ENCODE data around the gene AIFM3. TPM values are rescaled to one million over a fixed set of nuclear protein-coding genes. Genes with fewer than 3 reads are reported as not detected.

Gene AIFM3
- polyA plus RNA-seq, 3 donors, result 0.68 to 0.87 (median 0.79) TPM

DNA sequence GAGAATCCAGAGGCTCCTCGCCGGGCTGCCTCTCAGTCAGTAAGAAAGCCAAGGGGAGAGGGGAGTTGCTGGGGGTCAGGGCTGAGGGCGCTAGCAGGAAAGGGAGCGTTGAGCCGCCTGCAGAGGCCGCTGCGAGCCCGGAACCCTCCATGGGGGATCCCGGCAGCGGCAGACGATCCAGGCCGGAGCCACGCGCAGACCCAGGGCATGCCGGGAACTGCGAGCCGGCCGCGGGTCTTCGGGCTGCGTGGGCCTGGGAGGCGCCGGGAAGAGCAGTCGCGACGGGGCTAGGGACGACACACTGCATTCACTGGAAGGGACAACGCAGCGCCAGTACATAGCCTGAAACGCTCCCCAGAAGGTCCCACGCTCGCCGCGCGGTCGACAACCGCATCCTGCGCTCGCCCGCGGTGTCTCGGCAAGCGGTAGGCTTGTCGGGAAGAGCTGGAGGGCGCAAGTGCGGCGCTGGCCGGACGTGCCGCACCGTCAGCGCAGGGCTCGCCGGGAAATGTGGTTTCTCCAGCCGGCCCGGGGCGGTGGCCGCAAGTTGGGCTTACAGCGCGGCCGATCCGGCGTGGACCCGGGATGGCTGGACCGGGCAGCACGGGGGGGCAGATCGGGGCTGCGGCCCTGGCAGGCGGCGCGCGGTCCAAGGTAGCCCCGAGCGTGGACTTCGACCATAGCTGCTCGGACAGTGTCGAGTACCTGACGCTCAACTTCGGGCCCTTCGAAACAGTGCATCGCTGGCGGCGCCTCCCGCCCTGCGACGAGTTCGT is 14.9 kb downstream of the AIFM3 start, which contains the start of gene LZTR1:
LZTR1 (plus strand) TSS at position 511 of the 776 bp plus-strand sequence; CDS start at position 586, 75 bp downstream.
- H3K27ac ChIP-seq (ENCODE audit: low read depth, low read length), result peak within 1 kb of the TSS; percentile 67
- WGBS, 3 donors, result 0% methylated on average over 79 to 87 of the region's 87 CpGs

DNA sequence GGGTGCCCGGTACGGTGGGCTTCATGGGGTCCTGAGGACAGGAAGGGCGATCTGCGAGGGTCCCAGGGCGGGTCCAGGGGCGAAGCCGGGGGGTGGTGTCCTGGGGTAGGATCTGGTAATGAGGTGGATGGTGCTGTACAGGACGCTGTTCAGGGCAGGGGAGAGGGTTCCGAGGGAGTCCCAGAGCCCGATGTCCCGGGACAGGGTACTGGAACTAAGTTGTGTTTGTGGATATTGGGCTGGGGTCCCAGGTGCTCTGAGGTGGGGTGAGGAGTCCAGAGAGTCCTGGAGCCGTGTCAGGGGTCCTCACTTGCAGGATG is 15.5 kb downstream of the AIFM3 start:
- H3K27ac ChIP-seq (ENCODE audit: low read depth, low read length), result no peak overlapping the region
- WGBS, 3 donors, result 0 to 1% (median 1%) methylated on average over 12 of the region's 12 CpGs

DNA sequence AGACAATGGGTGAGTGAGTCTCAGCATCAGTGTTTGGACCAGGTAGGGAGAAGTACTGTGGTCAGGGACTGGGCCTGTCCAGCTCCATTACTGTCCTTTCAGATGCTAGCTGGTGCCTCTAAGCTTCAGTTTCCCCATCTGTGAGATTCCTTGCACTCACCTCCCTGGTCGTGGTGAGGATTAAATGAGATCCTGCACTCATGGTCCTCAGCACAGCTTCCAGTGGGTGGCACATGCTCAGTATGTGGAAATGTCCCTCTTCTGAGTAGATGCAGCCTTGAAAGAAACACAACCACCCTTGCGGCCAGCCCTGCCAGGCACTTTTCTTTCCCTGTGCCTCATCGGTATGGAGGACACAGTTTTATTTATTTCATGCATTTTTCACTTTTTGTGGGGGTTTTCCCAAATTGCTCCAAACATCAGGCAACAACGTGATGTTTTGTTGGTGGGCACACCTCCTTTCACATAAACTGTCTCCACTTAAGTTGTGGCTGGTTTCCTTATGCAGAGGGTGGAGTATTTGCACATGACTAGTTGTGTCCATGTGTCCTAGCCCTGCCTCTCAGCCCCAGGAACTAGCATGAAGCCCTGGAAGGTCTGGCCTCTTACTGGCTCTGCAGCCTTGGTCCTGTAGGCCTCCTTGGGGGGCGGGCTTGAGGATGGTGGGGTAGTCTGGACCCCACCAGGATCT is 16.2 kb downstream of the AIFM3 start:
- 67 to 77% (median 76%) methylated on average over 5 of the region's 5 CpGs for WGBS, 3 donors
- H3K27ac ChIP-seq (ENCODE audit: low read depth, low read length), result no peak overlapping the region

DNA sequence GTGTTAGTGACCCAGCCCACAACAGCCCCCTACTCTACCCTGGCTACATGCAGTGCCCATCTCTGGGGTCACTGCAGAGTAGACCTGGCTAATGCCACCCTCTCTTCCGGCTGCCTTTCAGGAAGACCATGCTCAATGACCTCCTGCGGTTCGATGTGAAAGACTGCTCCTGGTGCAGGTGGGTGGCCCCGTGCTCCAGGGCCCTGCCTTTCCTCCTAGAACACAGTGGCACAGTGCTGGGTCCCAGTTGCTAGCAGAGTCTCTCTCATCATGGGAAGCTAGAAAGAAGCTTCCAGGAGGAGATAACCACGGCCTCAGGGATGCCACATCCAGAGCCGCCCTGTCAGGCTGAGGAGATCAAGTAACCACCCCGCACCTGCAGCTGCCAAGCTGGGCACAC is 18.7 kb downstream of the AIFM3 start:
- WGBS, 3 donors, result 90 to 97% (median 95%) methylated on average over 7 of the region's 7 CpGs
- H3K27ac ChIP-seq (ENCODE audit: low read depth, low read length), result no peak overlapping the region

DNA sequence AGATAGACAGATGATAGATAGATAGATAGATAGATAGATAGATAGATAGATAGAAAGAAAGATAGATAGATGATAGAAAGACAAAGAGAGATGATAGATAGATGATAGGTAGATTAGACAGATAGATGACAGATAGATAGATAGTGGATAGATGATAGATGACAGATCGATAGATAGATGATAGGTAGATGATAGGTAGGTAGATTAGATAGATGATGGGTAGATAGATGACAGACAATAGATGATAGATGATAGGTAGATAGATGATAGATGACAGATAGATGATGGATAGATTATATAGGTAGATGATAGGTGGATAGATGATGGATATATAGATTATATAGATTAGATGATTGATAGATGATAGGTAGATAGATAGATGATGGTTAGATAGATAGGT is 19.3 kb downstream of the AIFM3 start:
- H3K27ac ChIP-seq (ENCODE audit: low read depth, low read length), result no peak overlapping the region
- 74 to 98% (median 98%) methylated on average over 1 of the region's 1 CpG for WGBS, 3 donors

DNA sequence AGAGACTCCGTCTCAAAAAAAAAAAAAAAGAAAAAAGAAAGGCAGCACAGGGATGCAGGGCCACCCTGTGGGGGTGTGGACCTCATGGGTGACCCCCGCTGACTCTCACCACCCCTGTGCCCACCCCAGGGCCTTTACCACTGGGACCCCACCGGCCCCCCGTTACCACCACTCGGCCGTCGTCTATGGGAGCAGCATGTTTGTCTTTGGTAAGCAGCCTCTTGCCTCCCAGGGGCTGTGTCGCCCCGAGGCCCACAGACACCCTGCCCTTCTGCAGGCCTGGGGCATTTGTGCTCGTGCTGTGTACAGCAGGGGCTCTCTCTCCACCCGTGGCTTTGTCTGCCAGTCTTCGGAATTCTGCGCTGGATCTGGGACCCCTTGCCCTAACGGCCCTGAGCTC is 20.3 kb downstream of the AIFM3 start:
- 89 to 93% (median 93%) methylated on average over 14 of the region's 14 CpGs for WGBS, 3 donors

DNA sequence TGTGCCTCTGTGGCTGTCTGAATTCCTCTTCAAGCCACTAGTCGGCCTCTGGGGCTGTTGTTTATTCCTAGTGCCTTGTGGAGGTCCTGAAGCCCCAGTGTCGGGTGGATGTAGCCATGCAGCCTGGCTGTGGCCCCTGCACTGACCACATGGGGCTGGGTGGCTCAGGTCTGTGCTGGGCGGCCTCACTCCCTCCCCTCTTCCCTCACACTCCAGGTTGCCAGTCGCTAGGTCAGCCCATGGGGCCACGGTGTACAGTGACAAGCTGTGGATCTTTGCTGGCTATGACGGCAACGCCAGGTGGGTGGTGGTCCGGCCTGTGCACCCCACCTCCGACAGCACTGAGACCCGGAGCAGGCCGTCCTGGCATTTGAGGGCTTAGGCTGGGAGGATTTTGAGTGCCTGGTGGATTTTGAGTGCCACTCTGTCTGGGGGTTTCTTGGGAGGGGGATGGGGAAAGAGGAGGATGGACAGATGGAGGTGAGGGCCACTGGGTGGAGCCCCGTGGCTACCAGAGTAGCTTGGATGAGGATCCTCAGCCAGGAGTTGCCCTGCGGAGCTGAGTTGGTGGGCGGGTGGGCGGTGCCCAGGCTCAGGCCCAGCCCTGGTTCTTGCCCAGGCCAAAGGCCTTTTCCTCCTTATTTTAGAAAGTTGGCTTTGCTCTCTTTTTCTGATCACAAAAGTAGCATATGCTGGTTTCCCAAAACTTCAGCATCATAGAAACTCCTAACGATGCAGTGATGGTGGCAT is 21.7 kb downstream of the AIFM3 start:
- whole genome bisulfite sequencing, 3 donors, result 92 to 96% (median 93%) methylated on average over 16 of the region's 16 CpGs
- no peak overlapping the region for H3K27ac ChIP-seq (ENCODE audit: low read depth, low read length)

More for the DNA sequence above, 20.3 kb downstream of the AIFM3 start:
- H3K27ac ChIP-seq (ENCODE audit: low read depth, low read length), result no peak overlapping the region

DNA sequence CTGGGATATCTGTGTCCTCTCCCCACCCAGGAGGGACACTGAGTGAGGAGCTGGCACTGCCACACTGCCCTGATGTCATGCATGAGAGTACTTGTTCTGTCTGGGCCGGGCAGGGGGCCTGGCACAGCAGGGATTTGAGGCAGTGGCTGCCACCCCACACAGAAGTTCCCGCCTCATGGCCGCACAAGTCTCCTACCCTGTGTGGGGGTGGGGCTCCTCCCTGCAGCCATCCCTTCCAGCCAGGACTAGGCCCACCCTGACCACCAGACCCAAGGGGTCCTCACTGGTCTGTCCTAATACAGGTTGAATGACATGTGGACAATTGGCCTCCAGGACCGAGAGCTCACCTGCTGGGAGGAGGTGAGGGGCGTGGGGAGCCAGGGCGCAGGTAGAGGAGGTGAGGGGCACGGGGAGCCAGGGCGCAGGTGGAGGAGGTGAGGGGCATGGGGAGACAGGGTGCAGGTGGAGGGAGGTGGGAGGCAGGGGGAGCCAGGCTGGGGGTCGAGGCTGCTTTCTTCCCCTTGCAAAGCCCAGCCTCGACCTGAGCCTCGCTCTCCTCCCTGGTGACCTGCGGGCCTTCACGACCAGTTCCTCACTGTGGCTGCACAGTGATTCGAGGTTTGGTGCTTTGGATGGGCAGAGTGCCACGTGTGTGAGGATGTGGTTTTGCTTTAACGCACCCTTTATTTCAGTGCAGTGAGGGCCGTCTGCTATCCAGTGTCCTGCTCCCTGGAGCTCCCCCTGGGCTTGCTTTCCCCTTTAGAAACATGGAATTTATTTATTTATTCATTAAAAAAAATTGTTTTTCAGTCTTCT is 22.5 kb downstream of the AIFM3 start:
- 51 to 82% (median 61%) methylated on average over 14 to 17 of the region's 17 CpGs for WGBS, 3 donors
- no peak overlapping the region for H3K27ac ChIP-seq (ENCODE audit: low read depth, low read length)

DNA sequence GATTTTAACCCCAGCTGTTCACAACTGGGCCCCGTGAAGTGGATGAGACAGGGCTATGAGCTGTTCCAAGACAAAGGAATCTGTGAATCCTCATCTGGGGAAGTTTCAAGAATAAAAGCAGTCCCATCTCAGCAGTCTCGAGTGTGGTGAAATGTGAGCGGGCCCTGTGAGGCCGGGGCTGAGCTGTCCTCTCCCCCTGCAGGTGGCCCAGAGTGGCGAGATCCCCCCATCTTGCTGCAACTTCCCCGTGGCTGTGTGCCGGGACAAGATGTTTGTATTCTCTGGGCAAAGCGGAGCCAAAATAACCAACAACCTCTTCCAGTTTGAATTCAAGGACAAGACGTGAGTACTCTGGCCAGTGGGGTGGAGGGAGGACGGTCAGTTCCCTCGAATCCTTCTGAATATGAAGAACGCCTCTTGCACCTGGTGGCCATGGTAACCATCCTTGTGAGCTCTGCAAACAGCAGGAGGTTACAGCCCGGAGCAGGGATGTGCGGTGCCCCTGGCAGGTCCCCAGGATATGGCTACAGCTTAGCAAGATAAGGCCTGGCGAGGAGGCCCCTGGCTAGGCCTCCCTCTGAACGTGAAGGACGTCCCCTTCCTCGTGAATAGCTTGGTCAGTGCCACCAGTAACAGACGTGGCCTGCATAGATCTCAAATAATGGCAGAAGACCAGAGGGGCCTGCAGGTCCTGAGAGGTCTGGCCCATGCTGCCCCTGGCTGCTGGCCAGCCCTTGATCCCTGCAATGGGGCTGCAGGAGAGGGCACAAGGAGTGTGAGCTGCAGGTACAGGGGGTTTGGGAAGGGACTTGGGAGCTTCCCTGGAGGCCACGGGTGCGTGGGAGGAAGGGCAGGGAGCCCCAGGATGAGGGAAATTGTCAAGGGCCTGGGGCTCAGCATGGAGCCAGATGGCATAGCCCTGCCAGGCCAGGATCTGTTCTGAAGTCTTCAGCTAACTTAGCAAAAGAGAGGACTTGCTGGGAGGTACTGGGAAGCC is 23.4 kb downstream of the AIFM3 start:
- WGBS, 3 donors, result 67 to 86% (median 83%) methylated on average over 21 of the region's 21 CpGs
- H3K27ac ChIP-seq (ENCODE audit: low read depth, low read length), result no peak overlapping the region

DNA sequence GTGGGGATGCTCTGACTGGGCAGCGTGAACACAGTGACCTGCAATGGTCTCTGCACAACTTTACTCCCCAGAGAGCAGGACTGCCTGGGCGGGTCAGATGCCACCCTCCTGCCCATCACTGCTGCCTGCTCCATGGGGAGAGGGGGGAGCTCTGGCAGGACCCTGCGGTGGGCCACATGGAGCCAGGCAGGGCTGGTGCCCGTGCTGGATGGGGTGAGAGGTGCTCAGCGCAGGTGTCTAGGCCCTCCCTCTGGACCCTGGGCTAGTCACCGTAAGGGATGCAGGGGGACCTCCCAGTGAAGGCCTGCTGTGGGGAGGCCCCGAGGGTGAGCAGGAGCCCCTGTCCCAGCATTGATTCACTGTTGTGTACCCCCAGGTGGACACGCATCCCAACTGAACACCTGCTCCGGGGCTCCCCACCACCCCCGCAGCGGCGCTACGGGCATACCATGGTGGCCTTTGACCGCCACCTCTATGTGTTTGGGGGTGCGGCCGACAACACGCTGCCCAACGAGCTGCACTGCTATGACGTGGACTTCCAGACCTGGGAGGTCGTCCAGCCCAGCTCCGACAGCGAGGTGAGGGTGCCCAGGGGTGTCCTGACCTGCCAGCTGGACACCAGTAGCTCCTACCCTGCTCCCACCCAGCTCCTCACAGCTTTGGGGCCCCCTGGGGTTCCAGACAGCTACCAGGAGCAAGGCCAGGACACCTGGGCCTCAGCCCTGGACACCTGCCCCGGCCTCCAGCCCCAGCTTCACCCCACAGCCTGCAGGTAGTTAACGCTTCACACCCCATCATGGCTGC is 24.4 kb downstream of the AIFM3 start:
- no peak overlapping the region for H3K27ac ChIP-seq (ENCODE audit: low read depth, low read length)
- 93 to 97% (median 94%) methylated on average over 23 to 24 of the region's 24 CpGs for WGBS, 3 donors

DNA sequence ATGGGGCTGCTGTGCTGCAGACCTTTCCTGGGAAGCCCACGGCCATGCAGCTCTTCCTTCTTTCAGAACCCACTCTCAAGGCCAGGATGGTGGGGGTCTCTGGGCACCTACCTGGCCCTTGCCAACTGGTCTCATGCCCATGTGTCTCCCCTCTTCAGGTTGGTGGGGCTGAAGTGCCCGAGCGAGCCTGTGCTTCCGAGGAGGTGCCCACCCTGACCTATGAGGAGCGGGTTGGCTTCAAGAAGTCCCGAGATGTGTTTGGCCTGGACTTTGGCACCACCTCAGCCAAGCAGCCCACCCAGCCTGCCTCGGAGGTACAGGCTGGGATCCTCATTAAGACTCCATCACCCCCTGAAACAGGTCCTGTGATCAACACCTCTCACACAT is 25.0 kb downstream of the AIFM3 start:
- WGBS, 3 donors, result 88 to 92% (median 90%) methylated on average over 7 of the region's 7 CpGs
- no peak overlapping the region for H3K27ac ChIP-seq (ENCODE audit: low read depth, low read length)

DNA sequence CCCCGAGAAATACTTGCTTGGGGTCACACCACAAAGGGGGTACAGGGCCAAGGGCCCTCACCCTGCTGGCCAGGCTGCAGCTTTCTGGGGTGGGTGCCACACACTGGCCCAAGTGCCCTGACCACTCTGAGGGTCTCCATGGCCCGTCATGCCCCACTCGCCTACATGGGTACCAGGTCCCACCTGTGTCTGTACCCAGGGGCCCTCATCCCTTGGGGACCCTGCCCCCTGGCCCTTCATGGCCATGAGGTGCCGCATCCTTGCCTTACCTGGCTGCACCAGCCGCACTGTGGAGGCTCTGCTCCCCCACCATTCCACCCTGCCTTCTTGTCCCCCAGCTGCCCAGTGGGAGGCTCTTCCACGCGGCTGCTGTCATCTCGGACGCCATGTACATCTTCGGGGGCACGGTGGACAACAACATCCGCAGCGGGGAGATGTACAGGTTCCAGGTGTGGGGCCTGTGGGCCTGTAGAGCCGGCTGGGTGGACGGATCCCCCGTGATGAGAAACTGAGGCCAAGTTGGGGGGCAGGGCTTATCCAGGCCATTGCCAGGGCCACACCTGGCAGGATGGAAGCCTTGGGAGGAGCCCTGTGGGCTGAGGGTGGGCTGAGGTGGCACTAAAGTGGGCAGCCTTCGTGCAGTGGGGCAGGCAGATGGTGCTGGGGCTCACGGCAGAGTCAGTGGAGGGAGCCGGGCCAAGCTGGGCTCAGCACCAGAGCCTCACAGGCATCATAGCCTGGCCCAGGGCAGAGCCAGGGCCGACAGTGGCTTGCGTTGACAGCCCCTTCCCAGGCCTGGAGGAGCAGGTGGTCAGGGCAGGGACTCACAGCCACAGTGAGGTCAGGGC is 25.6 kb downstream of the AIFM3 start:
- H3K27ac ChIP-seq (ENCODE audit: low read depth, low read length), result no peak overlapping the region
- WGBS, 3 donors, result 87 to 91% (median 91%) methylated on average over 19 to 21 of the region's 21 CpGs

DNA sequence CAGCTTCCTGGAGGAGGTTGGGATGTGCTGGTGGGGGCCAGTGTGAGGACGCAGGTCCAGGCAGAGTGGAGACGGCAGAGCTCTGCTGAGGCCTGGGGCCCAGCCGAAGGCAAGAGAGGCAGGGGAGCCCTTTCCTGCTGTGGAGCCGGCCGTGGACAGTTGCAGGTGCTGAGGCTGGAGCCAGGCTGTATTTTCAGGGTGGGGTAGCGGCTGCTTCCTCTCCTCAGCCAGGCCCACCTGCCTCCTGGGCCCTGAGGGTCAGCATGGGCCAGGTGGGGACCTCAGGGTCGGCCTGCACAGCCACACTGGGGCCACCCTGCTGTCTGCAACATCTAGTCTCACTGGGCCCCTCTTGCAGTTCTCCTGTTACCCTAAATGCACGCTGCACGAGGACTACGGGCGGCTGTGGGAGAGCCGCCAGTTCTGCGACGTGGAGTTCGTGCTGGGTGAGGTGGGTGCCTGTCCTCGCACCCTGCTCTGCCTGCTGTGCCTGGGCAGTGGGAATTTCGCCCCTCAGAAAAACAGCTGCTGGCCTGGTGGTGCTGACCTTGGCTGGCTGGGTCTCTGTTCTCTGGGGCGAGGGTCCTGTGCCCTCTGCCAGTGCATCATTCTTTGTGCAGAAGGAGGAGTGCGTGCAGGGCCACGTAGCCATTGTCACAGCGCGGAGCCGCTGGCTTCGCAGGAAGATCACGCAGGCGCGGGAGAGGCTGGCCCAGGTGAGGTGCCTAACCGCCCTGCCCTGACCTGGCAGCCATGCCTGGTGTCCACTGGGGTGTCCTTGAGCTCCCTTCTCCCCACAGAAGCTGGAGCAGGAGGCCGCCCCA is 26.5 kb downstream of the AIFM3 start:
- 95% methylated on average over 28 to 29 of the region's 29 CpGs for WGBS, 3 donors
- H3K27ac ChIP-seq (ENCODE audit: low read depth, low read length), result no peak overlapping the region

DNA sequence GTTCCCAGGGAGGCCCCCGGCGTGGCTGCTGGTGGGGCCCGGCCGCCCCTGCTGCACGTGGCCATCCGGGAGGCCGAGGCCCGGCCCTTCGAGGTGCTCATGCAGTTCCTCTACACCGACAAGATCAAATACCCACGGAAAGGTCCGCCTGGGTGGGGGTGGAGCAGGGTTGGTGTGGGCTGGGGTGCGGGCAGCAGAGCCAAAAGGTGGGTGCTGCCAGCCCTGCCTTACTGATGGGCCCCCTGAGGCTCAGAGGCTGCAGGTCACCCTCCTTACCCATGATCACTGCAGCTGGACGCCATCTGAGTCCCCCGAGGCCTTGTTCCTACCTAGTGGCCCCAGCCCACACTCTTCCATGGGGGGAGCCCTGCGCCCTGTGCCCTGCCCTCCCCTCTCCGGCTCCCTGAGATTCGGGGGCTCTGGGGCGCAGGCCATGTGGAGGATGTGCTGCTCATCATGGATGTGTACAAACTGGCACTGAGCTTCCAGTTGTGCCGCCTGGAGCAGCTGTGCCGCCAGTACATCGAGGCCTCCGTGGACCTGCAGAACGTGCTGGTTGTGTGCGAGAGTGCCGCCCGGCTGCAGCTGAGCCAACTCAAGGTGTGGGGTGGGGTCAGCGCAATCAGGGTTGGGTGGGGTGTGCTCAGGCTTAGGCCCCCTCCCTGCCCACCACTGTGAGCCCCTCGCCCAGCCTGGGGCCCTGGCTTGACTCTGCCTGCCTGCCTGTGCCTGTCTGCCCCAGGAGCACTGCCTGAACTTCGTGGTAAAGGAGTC is 27.3 kb downstream of the AIFM3 start:
- 92 to 93% (median 93%) methylated on average over 30 of the region's 30 CpGs for WGBS, 3 donors
- H3K27ac ChIP-seq (ENCODE audit: low read depth, low read length), result no peak overlapping the region
